C1 segment of cervical spinal cord (tissue), 14 donors: ENCODE data around the gene GRK1.

Source experiments
- DNase-seq, 14 donors: peaks; one replicate each; lab custom pipeline; 2025; lab: John Stamatoyannopoulos, UW

GRK1 gene

GRCh38 chr13:113650275-113650674, 16.7 kb upstream of the GRK1 start:
- DNase-seq, result no peak

DNA sequence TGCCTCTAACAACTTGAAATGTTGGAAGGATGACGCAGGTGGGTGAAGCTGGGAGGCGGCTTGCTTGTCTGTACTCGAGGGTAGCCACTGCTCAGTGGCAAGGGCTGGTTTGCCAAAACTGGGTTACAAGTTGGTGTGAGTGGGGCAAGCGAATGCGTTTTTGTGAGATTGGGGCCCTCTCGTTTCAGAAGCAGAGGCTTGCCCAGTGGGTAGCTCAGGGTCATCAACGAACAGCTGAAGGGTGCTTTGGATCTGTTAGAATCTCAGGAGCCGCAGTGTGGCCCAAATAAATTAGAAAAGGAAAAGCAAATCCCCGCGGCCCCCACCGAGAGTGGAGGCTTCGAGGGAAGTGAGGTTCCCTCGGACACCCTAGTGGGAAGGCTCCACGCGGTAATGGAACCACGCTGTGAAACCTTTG, 16.3 kb upstream of the GRK1 start:
- DNase-seq, result no peak

GRCh38 chr13:113651511-113652403, 15.3 kb upstream of the GRK1 start:
- no peak for DNase-seq

- no peak for DNase-seq
These were observed 14.4 kb upstream of the GRK1 start for GRCh38 chr13:113652404-113653263.

- DNase-seq, result no peak
These were observed 13.5 kb upstream of the GRK1 start for GRCh38 chr13:113653264-113654174.

GRCh38 chr13:113654175-113654560, 12.9 kb upstream of the GRK1 start:
- no peak for DNase-seq

DNA sequence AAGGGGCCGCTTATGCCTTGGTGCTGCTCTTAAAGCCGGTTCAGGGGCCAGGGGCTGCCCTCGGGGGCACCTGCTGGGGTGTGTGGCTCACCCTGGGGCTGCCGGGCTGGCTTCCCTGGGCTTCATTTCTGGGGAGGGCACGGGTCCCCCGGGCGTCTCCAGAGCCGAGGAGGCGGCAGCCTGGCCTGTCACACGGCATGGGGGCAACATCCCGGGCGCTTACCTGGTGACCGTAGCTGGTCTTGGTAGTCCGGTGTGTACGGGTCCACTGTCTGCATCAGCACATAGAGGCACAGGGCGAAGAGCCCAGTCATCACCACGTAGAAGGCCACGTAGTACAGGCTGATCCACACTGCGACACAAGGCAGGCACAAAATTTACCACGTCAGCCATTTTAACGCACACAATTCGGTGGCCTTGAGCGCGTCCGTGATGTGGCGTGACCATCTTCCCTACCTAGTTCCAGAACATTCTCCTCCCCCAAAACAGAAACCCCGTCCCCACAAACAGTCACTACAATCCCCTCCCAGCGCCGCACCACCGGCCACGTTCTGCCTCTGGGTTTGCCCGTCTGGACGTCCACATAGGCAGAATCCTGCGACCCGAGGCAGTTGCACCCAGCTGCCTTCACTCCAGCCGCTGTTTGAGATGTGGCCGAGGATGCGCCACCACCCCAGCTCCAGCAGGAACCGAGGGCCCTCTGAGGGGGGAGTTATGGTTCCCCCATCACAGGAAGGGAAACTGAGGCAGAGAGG, 12.3 kb upstream of the GRK1 start:
- no peak for DNase-seq

GRCh38 chr13:113655346-113656002, 11.5 kb upstream of the GRK1 start:
- DNase-seq, result no peak

DNA sequence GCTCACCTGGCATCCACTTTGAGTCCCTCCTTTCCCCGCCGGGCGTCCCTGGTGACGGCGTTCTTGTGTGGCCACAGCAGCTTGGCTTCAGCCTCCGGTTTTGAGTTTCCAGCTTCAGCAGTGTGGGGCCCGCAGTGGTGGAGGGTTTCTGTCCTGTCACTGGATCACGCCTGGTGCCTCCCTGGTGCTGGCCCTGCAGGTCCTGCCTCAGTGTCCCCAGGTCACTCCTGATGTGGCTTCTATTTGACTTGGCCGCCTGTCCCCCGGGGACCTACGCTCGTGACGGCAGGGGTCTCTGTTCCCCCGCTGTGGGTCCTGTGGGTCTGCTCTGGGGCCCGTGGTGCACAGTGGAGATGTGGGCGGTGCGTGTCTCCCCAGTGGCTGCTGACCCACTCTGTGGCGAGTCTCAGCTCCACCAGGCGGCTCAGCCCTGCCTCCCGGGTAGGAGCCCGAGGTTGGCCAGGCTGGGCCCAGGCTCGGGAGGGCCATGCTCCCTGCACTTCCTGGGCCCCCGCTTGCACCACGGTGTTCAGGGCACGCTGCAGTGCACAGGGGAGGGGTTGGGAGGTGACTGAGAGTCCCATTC, 10.9 kb upstream of the GRK1 start:
- no peak for DNase-seq

DNA sequence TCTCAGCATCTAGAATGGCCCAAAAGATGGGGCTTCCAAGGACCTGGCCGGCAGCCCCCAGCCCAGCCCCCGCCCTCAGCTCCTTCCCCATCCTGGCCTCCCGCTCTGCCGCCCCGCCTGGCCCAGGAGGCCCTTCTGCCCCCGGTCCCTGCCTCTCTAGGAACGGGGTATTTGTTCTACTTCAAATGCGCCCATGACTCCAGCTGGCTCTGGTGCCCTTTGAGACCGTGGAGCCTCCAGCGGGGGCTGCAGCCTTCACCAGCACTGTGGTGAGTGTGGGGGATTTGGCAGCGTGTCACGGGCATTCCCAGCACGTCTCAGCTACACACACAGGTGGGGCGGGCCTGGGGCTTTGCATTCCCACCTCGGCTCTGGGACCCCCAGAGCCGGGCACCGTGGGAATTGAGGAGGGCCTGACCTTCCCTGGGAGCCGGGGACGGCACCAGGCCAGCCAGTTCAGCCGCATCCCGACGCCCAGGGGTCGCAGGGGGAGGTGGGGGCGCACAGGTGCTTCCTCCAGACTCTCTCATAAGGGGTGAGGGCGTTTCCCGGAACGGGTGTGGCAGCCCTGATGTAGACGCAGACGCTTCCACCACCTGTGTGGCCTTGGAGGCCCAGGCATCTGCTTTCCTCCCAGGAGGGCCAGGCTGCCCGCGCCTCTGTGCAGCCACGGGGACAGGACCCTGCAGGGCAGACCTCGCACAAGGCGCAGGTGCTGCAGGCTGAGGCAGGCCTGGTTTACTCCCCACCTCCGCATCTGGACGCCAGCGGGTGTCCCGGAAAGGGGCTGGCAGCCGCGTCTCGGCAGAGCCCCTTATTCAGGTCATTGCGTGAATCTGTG, 10.0 kb upstream of the GRK1 start:
- no peak for DNase-seq

DNA sequence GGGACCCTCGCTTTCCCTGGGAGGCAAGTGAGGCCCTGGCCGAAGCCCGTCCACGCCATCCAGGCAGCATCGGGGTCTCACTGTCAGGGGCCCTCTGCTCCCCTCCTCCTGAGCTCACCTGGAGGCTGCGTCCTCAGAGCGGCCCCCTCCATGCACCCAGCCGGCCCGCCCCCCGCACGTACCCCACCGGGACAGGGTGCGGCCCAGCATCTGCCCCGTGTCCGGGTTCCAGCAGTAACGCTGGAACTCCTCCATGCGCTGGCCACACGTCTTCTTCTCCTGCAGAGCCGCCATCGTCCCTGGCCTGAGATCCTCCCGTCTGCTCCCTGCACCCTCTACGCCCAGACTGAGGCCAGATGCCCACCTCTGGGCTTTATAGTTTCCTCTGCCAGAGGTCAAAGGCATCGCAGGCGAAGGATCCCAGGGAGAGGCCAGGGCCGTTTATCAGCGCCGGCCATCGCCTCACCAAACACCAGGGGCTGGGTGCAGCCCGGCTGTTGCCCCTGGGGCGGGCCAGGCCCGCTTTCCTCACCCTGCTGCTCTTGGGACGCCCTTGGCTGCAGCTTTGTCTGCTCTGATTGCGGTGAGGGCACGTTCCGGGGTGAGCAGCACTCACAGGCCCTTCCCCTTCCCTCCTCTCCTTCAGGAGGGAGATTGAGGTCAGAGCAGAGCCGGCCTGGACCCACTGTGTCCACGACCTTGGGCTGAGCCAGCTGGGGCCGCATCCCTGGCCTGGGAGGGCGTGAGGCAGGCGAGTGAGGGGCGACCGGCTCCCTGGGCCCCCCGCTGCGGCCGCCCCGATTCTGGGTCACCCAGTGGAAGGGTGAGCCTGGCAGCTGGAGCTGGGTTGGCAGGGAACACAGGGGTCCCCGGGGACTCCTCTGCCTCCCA, 8.9 kb upstream of the GRK1 start, which contains the start of gene ATP4B:
TSS of gene ATP4B (minus strand) at position 348 of the 891 bp plus-strand sequence. CDS start at position 294, 54 bp downstream.
- no peak for DNase-seq

GRCh38 chr13:113658836-113659235, 8.2 kb upstream of the GRK1 start:
- no peak for DNase-seq

GRCh38 chr13:113659337-113659736, 7.7 kb upstream of the GRK1 start:
- DNase-seq, result no peak

GRCh38 chr13:113660066-113660465, 7.0 kb upstream of the GRK1 start:
- no peak for DNase-seq

GRCh38 chr13:113661509-113661908, 5.5 kb upstream of the GRK1 start:
- no peak for DNase-seq

- no peak for DNase-seq
These were observed 3.1 kb upstream of the GRK1 start for GRCh38 chr13:113663934-113664333.

DNA sequence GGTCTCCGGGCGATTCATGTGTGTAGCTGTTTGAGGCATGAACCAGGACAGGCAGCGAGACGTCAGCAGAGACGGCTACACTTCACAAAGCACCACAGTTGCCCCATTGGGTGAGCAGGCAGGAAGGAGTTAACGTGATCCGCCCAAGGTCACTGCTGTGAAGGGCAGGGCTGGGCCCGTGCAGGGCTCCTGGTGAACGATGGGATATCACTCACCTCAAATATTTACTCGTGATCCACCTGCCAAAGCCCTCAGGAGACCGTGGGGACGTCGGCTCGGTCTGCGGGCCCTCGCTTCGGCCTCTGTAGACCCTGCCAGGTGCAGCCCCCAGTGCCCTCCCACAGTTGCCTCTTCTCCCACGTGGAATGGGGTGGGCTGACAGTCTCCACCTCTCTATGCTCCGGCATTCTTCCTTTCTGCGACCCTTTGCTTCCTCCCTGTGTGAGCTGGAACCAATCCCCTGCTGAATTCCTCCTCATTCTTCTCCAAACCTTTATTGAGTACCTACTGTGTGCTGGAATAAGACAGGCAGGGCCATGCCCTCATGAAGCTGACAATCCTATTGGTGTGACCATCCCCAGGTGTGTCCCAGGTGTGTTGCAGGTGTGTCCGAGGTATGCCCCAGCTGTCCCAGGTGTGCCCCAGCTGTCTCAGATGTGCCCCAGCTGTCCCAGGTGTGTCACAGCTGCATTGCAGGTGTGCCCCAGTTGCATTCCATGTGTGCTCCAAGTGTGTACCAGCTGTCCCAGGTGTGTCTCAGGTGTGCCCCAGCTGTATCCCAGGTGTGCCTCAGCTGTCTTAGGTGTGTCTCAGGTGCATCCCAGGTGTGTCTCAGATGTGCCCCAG, 2.0 kb upstream of the GRK1 start:
- no peak for DNase-seq
